ENCODE results near the gene TMA7B.

Gene TMA7B

GRCh38 chr22:39960791-39961746, 872 bp downstream of the TMA7B start:
- Histone ChIP-seq H3K4me1 (no peaks in the 10 kb centered on the region), H3K4me3 (ENCODE audit: low read depth, low read length) (no peak overlapping the region), H3K9me3 (ENCODE audit: control insufficient read depth, low read length) (no peaks in the 10 kb centered on the region), H2AFZ (no peak overlapping the region), H3K4me2 (ENCODE audit: low read length) (no peak overlapping the region), H3K9ac (no peak overlapping the region), H3K27ac (no peak overlapping the region), H3K27me3 (ENCODE audit: control insufficient read depth, insufficient read depth, low read length) (no peaks in the 10 kb centered on the region), H3K79me2 (no peaks in the 10 kb centered on the region), H3K36me3 (ENCODE audit: control insufficient read depth, insufficient read depth, low read length) (no peaks in the 10 kb centered on the region)
- no peak for TF ChIP-seq CTCF (IDR thresholded peaks at IDR 0.05)

- no peaks in the 10 kb centered on the region for H3K9me3 ChIP-seq (ENCODE audit: control insufficient read depth, low read length)
- H3K4me2 ChIP-seq (ENCODE audit: low read length): no peak overlapping the region
- no peaks in the 10 kb centered on the region for H3K4me1 ChIP-seq
- TF ChIP-seq CTCF (IDR thresholded peaks at IDR 0.05): no peak
- no peaks in the 10 kb centered on the region for H3K36me3 ChIP-seq (ENCODE audit: control insufficient read depth, insufficient read depth, low read length)
- no peaks in the 10 kb centered on the region for H3K79me2 ChIP-seq
- no peak overlapping the region for H3K27ac ChIP-seq
- no peaks in the 10 kb centered on the region for H3K27me3 ChIP-seq (ENCODE audit: control insufficient read depth, insufficient read depth, low read length)
- no peak overlapping the region for H3K4me3 ChIP-seq (ENCODE audit: low read depth, low read length)
- no peak overlapping the region for H3K9ac ChIP-seq
- no peak overlapping the region for H2AFZ ChIP-seq
Measured at GRCh38 chr22:39962071-39962470, 1.9 kb downstream of the TMA7B start.

- Histone ChIP-seq H3K9me3 (ENCODE audit: control insufficient read depth, low read length) (no peaks in the 10 kb centered on the region), H2AFZ (no peak overlapping the region), H3K4me2 (ENCODE audit: low read length) (no peak overlapping the region), H3K27ac (no peak overlapping the region), H3K4me1 (no peaks in the 10 kb centered on the region), H3K9ac (no peak overlapping the region), H3K36me3 (ENCODE audit: control insufficient read depth, insufficient read depth, low read length) (no peaks in the 10 kb centered on the region), H3K79me2 (no peaks in the 10 kb centered on the region), H3K27me3 (ENCODE audit: control insufficient read depth, insufficient read depth, low read length) (no peaks in the 10 kb centered on the region), H3K4me3 (ENCODE audit: low read depth, low read length) (no peak overlapping the region)
- TF ChIP-seq CTCF (IDR thresholded peaks at IDR 0.05): no peak
Measured at GRCh38 chr22:39965748-39966147, 5.6 kb downstream of the TMA7B start.

GRCh38 chr22:39966470-39966869, 6.3 kb downstream of the TMA7B start:
- H3K9ac ChIP-seq: no peak overlapping the region
- H3K27me3 ChIP-seq (ENCODE audit: control insufficient read depth, insufficient read depth, low read length): no peaks in the 10 kb centered on the region
- TF ChIP-seq CTCF (IDR thresholded peaks at IDR 0.05): no peak
- no peaks in the 10 kb centered on the region for H3K79me2 ChIP-seq
- no peak overlapping the region for H3K4me3 ChIP-seq (ENCODE audit: low read depth, low read length)
- H3K27ac ChIP-seq: no peak overlapping the region
- no peaks in the 10 kb centered on the region for H3K9me3 ChIP-seq (ENCODE audit: control insufficient read depth, low read length)
- H3K4me1 ChIP-seq: no peaks in the 10 kb centered on the region
- H3K36me3 ChIP-seq (ENCODE audit: control insufficient read depth, insufficient read depth, low read length): no peaks in the 10 kb centered on the region
- H2AFZ ChIP-seq: no peak overlapping the region
- no peak overlapping the region for H3K4me2 ChIP-seq (ENCODE audit: low read length)

All from parathyroid adenoma (tissue), 2 donors.